GM11168 (cell line): ENCODE data around the gene PRSS48.
"Not testable (repeated sequence)": the region's sequence is repeated elsewhere in the genome, so short reads cannot be mapped to it uniquely, and the experiment has no call there.

ENCODE experiments used
- in situ Hi-C: fragments of 300-500 bp; cut with MboI; formaldehyde crosslinking; loops from one replicate; pipeline ENCODE4 v1.12.0; 2022; ENCODE audit warnings: low sequenced_read_pairs; ENCODE audit not compliant: unreplicated experiment

Gene PRSS48

DNA sequence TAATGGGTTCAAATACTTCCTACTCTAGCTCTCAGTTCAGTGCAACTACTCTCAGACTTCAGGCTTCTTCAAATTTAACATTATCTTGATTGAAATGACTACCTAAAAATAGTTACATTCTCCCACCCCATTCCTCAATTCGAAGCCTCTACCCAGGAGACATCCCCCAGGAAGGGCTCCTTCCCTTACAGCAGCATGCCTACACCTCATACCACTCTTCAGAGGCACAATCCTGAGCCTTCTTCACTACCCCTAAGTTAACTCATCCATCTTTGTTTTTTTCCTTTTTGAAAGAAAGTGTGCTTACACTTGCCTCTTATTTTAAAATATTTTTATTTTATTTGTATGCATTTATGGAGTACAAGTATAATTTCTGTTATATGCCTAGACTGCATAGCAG is 17.2 kb upstream of the PRSS48 start:
- in situ Hi-C loops = no loop called here

DNA sequence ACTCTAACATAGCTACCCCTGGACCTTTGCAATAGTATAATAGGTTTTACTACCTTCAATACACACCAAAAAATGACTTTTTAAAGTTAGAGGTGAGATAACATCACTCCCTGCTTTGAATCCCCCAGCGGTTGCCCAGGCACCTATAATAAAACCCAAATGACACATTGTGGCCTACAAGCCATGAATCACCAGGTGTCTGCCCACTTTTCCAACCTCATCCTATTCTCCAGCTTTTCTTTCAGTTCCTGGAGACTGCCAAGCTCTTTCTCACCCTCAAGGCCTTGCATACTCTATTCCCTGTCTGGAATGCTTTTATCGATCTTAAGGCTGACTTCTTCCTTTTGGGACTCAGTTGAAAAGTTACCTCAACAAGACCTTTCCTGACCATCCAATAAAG is 16.4 kb upstream of the PRSS48 start:
- in situ Hi-C loops = no loop called here

DNA sequence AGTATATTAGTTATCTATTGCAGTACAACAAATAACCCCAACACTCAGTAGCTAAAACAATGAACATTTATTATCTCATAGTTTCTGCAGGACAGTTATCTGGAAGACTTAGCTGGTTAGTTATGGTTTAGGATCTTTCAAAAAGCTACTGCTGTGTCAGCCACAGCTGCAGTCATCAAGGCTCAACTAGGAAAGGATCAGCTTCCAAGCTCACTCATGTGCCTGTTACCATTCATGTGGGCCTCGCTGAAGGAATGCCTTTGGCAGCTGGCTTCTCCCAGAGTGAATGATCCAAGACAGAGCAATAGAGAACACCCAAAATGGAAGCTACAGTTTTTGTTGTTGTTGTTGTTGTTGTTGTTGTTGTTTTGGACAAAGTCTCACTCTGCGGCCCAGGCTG is 13.5 kb upstream of the PRSS48 start:
- in situ Hi-C loops = no loop called here

DNA sequence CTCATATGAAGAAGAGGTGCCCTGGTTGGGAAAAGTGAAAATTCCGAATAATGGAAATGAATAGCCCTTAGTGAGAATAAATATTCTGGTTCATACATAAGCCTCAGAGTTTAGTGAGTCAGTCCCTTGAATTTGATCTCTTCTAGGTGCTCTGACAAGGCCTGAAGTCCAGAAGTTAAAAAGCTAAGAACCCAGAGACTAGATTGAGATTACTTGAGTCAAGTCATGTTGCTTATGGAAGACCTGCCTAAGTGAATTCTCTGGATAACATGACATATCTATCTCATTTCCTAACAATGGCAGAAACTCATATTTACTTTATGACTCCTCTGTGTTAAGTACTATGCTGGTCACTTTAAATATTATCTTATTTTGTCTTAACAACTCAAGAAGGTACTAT is 10.5 kb upstream of the PRSS48 start:
- in situ Hi-C loops = no loop called here

DNA sequence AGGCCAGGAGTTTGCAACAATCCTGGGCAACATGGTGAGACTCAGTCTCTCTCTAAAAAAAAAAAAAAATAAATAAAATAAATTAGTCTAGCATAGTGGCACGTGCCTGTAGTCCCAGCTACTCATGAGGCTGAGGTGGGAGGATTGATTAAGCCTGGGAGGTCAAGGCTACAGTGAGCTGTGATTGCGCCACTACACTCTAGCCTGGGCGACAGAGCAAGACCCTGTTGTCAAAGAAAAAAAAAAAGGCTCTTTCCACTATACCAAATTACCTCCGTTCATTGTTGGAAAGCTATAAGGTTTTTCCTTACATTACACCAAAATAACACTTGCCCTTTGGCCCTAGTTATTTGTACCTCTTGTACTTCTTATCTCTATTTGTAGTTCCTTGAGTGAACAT is 9.9 kb upstream of the PRSS48 start:
- in situ Hi-C loops = no loop called here

DNA sequence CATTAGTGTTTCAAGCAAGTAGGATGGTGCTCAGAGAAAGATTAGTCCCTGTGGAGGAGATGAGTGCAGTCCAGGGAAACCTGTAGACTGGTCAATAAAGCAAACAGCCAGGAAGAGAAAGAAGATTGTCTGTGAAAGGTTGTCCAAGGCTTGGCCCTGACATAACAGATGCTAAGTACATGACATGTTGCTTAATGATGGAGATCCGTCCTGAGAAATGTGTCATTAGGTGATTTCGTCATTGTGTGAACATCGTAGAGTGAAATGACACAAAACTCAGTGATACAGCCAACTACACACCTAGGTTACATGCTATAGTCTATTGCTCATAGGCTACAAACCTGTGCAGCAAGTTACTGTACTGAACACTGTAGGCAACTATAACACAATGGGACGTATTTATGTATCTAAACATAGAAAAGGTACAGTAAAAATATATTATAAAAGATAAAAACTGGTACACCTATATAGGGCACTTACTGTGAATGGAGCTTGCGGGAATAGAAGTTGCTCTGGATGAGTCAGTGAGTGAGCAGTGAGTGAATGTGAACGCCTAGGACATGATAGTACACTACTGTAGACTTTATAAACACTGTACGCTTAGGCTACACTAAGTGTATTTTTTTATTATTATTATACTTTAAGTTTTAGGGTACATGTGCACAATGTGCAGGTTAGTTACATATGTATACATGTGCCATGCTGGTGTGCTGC is 9.0 kb upstream of the PRSS48 start:
- in situ Hi-C loops = no loop called here

DNA sequence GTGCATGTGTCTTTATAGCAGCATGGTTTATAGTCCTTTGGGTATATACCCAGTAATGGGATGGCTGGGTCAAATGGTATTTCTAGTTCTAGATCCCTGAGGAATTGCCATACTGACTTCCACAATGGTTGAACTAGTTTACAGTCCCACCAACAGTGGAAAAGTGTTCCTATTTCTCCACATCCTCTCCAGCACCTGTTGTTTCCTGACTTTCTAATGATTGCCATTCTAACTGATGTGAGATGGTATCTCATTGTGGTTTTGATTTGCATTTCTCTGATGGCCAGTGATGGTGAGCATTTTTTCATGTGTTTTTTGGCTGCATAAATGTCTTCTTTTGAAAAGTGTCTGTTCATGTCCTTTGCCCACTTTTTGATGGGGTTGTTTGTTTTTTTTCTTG is 8.1 kb upstream of the PRSS48 start:
- in situ Hi-C loops = not testable (repeated sequence)

DNA sequence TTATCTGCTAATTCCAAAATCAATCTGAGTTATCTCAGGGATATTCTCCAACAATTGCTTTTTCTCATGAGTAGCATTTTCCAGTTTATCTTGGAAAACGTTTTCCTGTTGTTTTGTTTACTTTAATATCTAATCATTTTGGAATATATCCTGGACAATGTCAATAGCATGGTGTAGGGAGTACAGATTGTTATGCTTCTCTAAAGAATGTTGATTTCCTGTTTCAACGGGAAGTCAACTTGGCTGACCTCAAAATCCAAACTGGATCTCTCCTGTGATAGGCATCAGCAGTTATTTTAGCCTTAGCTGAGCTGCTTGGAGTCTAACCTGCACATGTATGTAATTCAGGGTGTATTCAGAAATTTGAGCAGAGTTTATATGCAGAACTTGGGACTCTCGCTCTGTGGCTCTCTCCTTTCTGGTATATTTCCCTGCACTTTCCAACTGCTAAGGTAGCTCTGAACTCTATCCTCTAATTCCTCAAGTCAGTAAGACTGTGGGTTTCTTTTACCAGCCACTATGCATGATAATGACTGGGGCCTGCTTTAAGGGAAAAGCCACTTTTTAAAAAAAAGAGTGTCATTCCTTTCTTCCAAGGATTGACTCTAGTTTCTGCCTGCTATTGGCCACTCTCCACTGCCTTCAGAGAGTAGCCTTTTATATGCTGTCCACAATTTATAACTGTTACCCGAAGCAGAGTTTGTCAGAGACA is 7.7 kb downstream of the PRSS48 start:
- in situ Hi-C loops = no loop called here

DNA sequence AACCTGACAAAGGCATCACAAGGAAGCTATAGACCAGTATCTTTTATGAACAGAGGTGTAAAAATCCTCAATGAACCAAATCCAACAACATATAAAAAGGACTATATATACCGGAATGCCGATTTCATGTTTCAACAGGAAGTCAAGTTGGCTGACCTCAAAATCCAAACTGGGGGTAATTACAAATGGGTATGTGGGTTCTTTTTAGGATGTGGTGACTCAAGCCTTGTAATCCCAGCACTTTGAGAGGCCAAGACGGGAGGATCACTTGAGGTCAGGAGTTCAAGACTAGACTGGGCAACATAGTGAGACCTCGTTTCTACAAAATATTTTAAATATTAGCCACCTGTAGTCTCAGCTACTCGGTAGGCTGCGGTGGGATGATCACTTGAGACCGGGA is 10.4 kb downstream of the PRSS48 start:
- in situ Hi-C loops = no loop called here

DNA sequence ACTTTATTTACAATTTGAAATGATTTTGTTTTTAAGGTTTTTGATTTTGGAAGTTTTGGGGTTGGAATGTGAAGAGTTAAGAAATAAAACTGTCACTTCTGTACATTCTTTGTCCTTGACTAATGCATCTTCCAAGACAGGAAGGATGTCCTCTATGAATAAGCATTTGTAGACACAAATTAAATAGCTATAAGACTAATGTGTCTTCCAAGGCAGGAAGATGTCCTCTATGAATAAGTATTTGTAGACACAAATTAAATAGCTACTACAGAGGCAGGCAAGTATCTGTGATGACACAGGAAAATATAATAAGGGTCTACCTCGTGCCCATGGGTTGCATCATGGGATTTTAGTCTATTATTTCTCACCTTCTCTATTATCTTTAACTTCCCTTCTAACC is 14.5 kb downstream of the PRSS48 start:
- in situ Hi-C loops = no loop called here

DNA sequence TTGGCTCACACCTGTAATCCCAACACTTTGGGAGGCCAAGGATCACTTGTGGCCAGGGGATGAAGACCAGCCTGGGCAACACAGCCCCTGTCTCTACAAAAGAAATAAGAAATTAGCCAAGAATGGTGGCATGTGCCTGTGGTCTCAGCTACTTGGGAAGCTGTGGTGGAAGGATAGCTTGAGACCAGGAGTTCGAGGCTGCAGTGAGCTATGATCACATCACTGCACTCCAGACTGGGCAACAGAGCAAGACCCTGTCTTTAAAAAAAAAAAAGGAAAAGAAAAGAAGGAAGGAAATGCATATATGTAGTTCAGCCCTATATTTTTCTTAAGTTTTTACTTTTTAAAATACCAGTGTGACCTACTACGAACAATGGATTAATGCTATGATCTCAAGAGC is 15.1 kb downstream of the PRSS48 start:
- in situ Hi-C loops = no loop called here

DNA sequence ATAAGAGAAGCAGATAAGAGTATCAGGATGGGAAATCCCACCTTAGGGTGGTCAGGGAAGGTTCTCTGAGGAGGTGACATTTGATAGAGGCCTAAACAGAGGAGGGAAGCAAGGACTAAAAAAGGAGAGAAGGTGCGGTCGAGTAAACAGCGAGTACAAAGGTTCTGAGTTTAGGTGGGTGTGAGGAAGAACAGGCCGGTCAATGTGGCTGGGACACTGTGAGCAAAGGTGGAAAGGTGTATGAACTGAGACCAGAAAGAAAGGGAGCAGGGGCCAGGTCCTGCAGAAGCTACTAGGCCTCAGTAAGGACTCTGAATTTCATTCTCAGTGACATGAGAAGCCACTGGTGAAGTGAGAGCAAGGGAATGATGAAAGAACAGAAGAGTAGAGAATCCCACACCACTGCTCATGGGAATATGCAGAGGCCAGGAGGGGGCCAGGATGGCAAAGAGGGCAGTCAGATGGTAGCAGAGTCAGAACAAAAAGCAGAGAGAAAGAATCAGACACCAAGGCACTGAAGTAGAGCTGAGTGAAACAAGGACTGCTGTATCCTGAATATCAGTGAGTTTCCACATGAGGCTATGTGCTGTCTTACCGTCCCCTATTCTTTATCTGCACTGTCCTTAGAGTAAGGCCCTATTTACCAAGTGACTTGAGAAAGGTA is 18.0 kb downstream of the PRSS48 start:
- in situ Hi-C loops = no loop called here

DNA sequence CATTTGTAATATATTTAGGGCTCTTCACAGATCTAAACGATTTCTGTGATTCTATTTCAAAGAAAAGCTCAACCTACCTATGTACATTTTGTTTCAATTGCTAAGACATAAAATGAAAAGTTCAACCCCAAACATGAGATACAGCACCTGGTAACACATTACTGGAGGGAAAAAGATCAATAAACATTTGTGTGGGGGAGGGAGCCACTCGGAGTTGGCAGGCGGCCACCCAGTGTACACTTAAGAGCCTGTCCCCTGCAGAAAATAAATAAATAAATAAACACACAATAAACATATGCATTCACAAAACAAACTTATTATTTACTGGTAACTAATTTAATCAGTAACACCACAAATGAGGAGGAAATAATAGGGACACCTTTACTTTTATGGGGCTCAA is 19.3 kb downstream of the PRSS48 start:
- in situ Hi-C loops = no loop called here

DNA sequence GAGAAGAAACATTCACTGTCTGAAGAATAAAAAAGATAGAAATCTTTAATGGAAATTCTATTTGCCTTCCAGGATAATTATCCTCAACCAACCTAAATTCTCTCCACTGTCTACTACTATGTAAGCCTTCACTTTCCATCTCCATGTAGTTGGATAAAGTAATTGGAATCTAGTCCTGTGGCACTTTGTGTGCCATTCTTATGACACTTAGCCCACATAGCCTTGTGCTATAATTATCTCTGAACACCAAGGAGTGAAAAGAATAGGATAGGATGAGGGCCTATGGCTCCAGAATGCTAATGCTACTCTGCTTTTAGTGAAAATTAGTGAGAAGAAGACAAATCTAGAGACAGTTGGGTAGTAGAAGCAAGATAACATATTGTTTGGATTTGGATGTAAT is 20.2 kb downstream of the PRSS48 start:
- in situ Hi-C loops = no loop called here

DNA sequence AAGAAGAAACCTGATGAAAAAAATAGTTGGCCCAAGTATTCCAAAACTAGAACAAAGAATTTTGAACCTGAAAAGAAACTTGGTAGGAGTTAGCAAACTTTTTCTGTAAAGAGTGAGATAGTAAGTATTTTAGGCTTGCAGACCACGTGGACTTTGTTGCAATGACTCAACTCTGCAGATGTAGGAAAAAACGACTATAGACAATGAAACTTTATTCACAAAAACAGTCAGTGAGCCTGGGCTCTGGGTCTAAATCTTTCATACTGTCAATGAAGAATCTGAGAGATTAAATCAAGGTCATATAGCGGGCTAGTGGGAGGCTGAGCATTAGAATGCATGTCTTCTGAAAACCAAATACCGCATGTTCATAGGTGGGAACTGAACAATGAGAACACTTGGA is 25.5 kb downstream of the PRSS48 start:
- in situ Hi-C loops = no loop called here

DNA sequence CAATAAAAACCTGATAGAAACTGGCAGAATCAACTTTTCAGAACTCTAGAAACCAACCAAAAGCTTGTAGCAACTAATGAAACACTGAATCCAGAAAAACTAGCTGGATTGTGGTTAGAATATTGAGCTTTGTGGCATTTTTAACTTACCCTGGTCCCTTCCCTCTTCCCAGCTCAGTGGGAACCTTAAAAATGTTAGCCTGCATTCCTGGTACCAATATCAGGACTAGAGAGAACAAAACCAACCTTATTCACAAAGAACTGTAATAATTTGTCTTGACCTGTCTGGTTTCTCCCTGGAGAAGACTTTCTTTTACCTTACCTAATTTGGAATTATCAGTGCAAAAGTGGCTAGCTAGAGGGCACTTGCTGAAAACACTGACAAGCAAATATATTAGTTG is 27.3 kb downstream of the PRSS48 start:
- in situ Hi-C loops = no loop called here

DNA sequence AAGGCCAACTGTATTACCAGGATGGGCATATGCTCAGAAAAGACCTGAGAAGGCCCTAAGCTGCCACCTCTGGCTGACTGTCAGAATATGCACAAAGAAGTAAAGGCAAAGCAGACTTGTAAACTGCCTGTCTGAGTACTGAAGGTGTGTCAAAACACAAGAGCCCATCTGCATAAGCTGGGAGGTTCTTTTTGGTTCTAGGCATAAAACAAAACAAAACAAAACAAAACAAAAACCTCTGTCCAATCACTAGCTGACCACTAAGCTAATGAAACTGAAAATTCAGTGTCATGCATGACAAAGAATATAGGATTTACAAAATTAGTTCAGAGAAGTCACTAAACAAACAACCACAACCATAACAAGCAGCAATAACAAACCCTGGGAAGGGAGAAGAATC is 27.8 kb downstream of the PRSS48 start:
- in situ Hi-C loops = no loop called here

DNA sequence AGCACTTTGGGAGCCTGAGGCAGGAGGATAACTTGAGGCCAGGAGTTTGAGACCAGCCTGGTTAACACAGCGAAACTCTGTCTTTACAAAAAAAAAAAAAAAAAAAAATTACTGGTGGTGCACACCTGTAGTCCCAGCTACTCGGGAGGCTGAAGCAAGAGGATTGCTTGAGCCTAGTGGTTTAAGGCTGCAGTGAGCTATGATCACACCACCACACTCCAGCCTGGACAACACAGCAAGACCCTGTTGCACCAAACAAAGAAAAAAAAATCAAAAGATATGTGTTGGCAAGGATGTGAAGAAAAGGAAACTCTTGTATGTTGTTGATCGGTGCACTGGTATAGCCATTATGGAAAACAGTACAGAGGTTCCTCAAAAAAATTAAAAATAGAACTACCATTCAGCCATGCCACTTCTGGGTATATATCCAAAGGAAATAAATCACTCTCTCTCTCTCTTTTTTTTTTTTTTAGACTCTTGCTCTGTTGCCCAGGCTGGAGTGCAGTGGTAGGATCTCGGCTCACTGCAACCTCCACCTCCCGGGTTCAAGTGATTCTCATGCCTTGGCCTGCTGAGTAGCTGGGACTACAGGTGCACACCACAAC is 33.3 kb downstream of the PRSS48 start:
- in situ Hi-C loops = no loop called here

DNA sequence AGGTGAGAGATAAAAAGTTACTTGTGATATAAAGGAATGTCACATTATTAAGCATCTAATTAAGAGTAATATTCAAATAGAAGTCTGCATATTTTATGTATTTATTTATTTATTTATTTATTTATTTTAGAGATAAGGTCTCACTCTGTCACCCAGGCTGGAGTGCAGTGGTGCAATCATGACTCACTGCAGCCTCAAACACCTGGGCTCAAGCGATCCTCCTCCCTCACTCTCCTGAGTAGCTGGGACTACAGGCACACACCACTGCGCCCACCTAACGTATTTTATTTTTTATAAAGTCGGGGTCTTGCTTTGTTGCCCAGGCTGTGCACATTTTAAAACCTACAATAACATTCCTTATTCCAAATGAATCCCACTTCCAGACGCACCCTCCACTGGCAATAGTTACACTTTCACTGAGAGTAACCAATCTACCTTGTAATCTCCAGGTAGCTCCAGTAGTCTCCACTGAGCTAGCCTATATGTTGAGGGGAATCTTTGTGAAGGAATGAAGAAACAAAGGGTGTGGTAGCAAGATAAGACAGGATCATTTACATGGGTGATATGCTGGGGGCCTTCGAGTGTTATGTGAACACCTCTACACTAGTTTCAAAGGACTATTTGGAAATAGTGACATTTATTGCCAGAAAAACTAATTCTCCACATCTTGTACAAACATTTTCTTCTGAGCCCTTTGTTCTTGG is 36.5 kb downstream of the PRSS48 start:
- in situ Hi-C loops = no loop called here

DNA sequence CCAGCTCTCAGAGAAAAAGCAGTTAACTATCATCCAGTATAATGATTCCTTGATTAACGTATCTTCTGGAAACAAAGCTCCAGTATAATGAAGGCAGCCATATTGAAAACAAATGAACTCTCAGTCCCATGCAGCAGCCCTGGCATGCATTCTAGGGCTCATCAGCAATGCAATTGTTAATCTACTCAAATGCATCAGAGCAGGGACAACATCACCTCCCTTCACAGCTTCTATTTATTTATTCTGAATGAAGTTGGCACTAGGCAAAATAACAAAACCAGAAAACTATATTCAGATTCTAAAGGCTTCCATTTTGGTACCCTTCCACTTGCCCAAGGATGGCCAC is 37.0 kb downstream of the PRSS48 start:
- in situ Hi-C loops = no loop called here

DNA sequence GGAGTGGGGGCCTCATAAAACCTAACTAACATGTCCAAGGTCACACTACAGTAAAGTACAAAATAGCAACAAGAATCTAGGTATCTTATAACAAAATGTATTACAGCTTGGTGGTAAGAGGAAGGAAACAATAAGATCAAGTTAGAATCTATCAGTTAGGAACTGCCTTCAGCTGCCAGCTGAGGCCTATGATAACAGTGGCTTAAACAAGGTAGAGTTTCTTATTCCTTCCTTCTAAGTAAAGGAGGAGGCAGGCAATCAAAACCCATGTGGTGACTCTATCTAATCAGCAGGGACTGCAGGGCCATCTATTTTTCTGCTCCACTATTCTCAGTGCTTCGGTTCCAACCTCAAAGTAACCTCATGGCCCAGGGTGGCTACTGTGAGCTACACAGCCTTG is 37.5 kb downstream of the PRSS48 start:
- in situ Hi-C loops = no loop called here
